GM19468 (cell line): ENCODE data around the gene RPH3AL.
"Not testable (repeated sequence)": the region's sequence is repeated elsewhere in the genome, so short reads cannot be mapped to it uniquely, and the experiment has no call there.

Experiments
- ATAC-seq: cut with Tn5 transposase; IDR thresholded peaks from one replicate; pipeline ENCODE4 v1.9.1; 2021; ENCODE audit warnings: mild to moderate bottlenecking, moderate library complexity, moderate number of reproducible peaks; ENCODE audit not compliant: unreplicated experiment; ENCODE audit errors: extremely low read depth

Gene RPH3AL

GRCh38 chr17:285751-286422 lies 66.7 kb downstream of the RPH3AL start:
- ATAC-seq = no peak

GRCh38 chr17:284676-285355 lies 67.8 kb downstream of the RPH3AL start:
- no peak for ATAC-seq

- no peak for ATAC-seq
Observed at GRCh38 chr17:283911-284675, 68.5 kb downstream of the RPH3AL start.

GRCh38 chr17:282912-283882 lies 69.4 kb downstream of the RPH3AL start:
- no peak for ATAC-seq

GRCh38 chr17:282000-282911 lies 70.4 kb downstream of the RPH3AL start:
- ATAC-seq = no peak

- no peak for ATAC-seq
Observed at GRCh38 chr17:281365-281999, 71.1 kb downstream of the RPH3AL start.

- no peak for ATAC-seq
Observed at GRCh38 chr17:280901-281300, 71.7 kb downstream of the RPH3AL start.

- ATAC-seq = no peak
Observed at GRCh38 chr17:280216-280615, 72.4 kb downstream of the RPH3AL start.

- ATAC-seq = no peak
Observed at GRCh38 chr17:279776-280175, 72.8 kb downstream of the RPH3AL start.

- no peak for ATAC-seq
Observed at GRCh38 chr17:279331-279730, 73.3 kb downstream of the RPH3AL start.

GRCh38 chr17:278676-279059 lies 73.9 kb downstream of the RPH3AL start:
- ATAC-seq = no peak

GRCh38 chr17:278055-278675 lies 74.4 kb downstream of the RPH3AL start:
- no peak for ATAC-seq

- no peak for ATAC-seq
Observed at GRCh38 chr17:274902-275301, 77.7 kb downstream of the RPH3AL start.

- no peak for ATAC-seq
Observed at GRCh38 chr17:273981-274832, 78.4 kb downstream of the RPH3AL start.

GRCh38 chr17:272856-273255 lies 79.8 kb downstream of the RPH3AL start:
- ATAC-seq = not testable (repeated sequence)

GRCh38 chr17:271928-272623 lies 80.5 kb downstream of the RPH3AL start:
- not testable (repeated sequence) for ATAC-seq
